Thyroid gland (tissue), 4 donors: Measurements from ENCODE around the gene BDH1.

Experiments
- CTCF ChIP-seq, 6 experiments: fragments of 200-600 bp in 3 of 6; fragments of 450-650 bp in 3 of 6; sonication (generic) in 3 of 6; IDR thresholded peaks; one replicate each; pipeline ENCODE4 v1.5.1; 2016 to 2019; ENCODE audit warnings: antibody characterized with exemption in 6 of 6, mild to moderate bottlenecking in 2 of 6, inconsistent platforms in 1 of 6, moderate library complexity in 1 of 6
- POLR2A ChIP-seq, 2 donors: fragments of 450-650 bp; IDR thresholded peaks; one replicate each; pipeline ENCODE4 v1.6.1; 2017; ENCODE audit warnings: antibody characterized with exemption in 2 of 2, mild to moderate bottlenecking in 2 of 2, moderate library complexity in 1 of 2

GRCh38 chr3:197524128-197524527 lies 31.6 kb downstream of the BDH1 start:
- no peak for TF ChIP-seq CTCF (IDR thresholded peaks at IDR 0.05)
- TF ChIP-seq POLR2A (IDR thresholded peaks at IDR 0.05) = no peak
